GM20431 (cell line): ENCODE data around the gene NCKAP5.
"Not testable (repeated sequence)": the region's sequence is repeated elsewhere in the genome, so short reads cannot be mapped to it uniquely, and the experiment has no call there.

ENCODE experiments used
- in situ Hi-C: fragments of 300-500 bp; cut with MseI, MboI; formaldehyde crosslinking; loops from one replicate; pipeline ENCODE4 v1.15.0; 2020; ENCODE audit warnings: low sequenced_read_pairs; ENCODE audit not compliant: unreplicated experiment

NCKAP5 gene

DNA sequence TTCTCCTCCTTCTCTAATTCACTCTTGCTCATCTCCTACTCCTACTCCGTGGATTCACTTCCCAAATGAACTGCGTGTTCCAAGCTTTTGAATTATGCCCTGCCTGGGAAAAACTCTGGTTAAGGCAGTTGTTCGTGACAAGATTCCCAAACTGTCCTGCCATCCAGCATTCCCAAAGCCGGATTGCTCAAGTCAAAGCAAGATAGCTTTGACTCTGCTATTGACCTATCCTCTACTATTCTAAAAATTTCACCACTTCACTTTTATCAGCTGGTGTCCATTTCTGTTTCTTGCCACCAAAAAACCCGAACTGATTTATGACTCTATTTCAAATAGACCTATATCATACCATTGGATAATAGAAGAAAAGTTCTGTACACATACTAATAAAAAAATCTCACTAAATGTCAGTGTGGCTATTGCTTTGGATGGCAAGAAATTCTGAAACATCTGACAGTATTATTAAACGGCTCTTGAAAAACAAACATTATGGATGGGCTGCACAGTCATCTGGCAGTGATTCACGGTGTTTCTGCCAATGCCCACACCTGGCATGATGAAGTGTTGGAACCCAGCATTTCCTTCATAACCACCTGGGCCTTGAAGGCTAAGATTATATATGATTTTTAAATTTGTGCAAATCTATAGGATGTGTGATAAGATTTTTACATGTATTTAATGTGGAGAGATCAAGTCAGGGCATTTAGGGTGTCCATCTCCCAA is 87.4 kb downstream of the NCKAP5 start:
- in situ Hi-C loops: no loop called here

DNA sequence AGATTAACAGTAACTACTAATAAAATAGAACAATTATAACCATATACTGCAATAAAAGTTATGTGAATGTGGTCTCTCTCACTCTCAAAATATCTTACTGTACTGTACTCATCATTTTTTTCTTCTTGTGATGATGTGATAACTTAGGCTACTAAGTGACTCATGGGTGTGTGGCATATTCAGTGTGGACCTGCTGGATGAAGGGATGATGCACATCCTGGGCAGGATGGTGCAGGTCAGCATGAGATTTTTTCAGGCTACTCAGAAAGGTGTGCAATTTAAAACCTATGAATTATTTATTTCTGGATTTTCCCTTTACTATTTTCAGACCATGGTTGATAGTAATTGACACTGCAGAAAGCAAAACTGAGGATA is 90.7 kb downstream of the NCKAP5 start:
- in situ Hi-C loops: no loop called here

DNA sequence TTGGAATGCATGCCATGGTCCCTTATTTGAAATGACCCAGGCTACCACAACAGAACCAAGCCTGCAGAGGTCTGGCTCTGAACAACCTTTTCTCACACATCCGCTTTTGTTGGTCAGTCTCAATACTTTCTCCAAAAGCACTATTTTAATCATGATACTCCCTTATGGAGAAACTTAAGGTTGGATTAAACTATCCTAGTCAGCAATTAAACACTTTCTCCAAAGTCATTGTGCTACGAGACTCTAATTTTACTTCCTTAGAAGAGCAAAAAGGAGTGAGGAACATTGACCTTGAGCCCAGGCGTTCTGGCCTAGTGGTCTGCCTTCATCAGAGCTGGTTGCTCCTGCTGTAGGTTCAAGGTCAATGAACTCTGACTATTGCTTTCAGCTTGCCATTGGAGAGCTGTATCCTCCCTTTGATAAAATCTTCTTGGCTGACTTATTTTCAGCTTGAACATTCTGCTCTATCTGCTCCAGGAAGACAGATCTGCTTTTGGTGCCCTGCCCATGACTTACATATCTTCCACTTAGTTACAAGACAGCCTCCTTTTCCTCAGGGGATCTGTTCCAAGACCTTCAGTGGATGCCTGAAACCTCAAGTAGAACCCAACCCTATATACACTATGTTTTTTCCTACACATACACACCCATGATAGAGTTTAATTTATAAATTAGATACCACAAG is 91.2 kb downstream of the NCKAP5 start:
- in situ Hi-C loops: no loop called here

DNA sequence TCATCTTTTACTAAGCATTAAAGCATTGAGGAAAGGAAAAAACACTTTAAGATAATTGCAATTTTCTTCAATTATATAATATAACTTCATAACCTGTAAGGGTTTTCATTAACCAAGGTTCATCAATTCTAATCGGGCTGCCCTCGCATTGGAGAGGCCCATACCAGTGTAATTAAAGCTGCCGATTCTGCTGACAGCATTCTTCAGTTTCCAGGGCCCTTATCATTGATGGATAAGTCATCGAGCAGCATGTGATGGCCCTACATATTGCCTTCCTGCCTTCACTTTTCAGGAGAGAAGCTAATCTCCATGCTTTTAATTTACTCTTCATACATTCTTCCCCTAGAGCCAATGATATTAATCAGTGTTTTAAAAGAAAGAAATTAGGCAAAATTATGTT is 92.0 kb downstream of the NCKAP5 start:
- in situ Hi-C loops: no loop called here

DNA sequence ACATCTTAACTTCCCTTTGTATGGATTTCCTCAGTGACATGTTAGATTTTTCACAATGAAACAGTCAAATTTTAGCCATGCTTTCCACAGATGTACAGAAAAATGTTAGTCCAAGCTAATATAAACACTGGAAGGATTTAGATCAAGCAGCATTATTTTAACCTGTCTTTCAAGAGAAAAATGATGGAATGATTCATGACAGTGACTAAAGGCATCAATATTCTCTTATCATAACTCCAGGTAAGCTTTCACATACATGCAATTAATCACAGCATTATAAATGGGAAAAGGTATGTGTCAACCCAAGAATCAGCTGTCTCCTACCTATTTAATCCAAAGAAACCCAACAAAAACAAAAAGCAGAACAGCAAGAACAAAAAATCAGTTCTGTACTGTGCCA is 92.7 kb downstream of the NCKAP5 start:
- in situ Hi-C loops: no loop called here

DNA sequence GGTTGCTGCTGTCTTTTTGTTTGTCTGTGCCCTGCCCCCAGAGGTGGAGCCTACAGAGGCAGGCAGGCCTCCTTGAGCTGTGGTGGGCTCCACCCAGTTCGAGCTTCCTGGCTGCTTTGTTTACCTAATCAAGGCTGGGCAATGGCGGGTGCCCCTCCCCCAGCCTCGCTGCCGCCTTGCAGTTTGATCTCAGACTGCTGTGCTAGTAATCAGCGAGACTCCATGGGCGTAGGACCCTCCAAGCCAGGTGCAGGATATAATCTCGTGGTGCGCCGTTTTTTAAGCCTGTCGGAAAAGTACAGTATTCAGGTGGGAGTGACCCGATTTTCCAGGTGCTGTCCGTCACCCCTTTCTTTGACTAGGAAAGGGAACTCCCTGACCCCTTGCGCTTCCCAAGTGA is 97.8 kb downstream of the NCKAP5 start:
- in situ Hi-C loops: not testable (repeated sequence)

DNA sequence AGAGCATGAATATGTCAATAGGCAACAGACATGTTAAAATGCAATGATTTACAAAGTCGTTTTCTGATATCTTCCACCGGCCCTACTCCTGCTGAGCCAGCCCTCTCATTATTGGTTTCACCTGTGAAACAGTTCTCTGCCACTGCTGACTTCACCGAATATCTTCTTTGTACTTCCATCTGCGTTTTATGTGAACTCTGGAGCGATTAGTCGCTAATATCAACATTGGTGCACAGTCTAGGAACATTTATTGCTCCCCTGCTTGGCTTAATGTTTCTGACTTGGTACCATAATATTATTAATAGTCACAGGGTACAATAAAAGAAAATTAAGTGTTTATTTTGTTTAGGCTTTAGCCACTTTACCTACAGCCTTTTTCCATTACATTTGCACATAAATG is 105.5 kb downstream of the NCKAP5 start:
- in situ Hi-C loops: no loop called here

DNA sequence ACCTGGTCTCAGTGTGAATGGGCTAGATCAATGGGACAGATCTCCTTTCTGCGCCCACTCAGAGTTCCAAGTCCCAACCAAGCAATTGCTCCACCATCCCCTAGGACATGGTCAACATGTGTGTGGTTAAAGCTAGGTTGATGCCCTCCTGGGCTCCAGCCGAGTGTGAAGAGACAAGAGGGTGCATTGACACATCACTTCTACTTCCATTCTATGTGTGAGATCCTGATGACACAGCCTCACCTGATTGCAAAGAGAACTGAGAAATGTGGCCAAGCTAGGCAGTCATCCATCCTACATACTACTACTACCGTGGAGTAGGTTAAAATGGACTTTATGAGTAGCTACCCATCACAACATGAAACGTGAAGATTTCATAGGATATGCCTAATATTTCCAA is 106.8 kb downstream of the NCKAP5 start:
- in situ Hi-C loops: no loop called here

DNA sequence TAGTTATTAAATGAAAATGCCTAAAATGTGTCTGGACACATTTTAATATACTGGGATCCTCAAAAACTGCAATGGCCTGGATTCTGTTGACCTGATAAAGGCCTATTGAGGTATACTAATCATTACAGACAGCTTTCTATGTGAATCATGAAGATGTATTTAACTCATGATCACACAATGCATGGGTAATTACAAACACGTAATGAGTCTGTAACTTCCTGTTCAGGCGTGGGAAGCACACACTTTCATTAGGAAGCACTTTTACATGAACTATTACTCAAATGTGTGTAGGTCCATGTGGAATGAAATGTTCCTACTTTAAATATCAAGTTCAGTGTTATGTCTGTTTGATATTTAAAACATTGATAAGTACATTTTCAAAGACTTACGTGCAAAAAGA is 108.7 kb downstream of the NCKAP5 start:
- in situ Hi-C loops: no loop called here

DNA sequence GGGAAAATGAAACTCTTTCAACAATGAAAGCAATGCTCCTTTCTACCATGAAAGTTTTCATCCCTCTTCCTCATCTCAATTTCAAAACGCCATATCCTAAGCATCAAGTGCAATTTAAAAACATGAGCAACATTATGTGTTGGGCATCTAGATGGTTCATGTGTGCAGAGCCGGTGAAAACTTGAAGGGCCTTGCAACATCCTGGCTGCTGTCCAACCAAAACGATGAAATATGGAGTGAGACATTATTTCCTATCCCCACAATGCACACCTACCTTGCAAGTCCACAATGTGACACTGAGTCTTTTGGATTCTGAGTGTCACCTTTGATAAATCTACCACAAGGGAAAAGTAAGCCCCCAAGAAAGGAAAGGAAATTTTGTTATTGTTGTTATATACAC is 110.0 kb downstream of the NCKAP5 start:
- in situ Hi-C loops: no loop called here

DNA sequence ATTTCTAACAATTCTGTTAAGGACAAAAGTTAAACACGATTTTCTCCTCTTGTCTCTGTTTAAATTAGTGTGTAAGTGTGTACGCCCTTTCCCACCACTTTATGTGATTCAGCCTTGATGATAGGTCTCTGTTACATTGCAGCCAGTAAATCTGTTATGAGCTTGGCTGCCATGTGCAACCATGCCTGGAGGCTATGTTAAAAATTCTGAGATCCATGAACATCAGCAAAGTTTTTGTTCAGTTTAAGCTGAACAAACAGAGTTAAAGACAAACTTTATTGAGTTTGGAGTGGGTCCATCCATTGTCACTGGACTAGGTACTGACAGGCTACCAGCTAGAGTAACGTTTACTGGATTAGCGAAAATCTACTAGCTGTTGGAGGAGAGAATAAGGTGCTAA is 110.4 kb downstream of the NCKAP5 start:
- in situ Hi-C loops: no loop called here

DNA sequence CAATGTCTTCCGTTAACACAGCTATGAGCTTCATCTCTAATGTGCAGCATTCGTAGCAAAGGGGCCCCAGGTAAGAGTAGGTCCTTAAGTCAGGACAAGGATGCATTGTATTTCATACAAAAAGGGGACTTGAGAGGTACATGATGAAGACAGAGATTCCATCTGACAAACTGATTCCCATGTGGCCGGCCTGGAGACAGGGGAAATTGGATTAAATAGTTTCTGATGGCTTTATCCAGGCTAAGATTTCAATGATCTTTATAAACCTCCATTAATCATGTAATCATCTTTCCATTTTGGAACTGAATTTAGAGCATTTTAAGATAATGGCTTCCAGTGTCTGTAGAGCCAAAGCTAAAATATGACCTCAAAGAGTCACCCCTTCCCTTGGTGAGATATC is 111.3 kb downstream of the NCKAP5 start:
- in situ Hi-C loops: no loop called here

DNA sequence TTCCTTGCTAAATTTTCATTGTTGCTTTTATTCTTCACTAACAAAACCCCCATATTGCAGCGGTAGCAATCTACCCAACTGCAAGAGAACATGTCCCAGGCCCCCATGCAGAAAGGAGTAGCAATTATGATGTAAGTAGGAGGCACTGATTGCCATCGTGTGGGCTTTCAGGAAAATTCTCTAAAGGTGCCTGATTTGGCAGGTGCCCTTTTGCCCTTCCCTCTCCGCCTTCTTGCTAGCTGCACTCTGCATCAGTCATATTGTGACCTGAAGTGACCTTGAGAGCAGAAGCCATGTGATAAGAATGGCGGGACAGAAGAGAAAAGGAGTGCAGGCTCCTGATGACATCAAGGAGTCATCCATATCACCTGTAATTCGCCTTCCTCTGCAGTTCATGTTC is 112.1 kb downstream of the NCKAP5 start:
- in situ Hi-C loops: no loop called here

DNA sequence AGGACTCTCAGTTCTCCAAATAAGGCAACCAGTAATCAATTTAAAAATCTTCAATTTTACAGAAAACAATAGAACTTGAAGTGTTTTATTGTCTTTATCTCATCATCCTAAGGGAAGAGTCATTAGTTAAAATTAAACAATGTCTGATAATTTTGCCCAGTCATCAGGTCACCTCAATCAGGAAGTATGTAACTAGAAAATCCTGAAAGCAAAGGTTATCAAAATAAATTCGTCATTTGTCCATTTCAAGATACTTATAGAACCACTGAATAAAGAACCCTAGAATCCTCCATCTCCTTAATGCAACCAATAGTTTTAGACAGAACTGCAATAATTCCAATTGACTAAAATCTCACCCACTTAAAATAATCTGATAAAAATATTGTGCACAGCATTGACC is 115.2 kb downstream of the NCKAP5 start:
- in situ Hi-C loops: no loop called here

DNA sequence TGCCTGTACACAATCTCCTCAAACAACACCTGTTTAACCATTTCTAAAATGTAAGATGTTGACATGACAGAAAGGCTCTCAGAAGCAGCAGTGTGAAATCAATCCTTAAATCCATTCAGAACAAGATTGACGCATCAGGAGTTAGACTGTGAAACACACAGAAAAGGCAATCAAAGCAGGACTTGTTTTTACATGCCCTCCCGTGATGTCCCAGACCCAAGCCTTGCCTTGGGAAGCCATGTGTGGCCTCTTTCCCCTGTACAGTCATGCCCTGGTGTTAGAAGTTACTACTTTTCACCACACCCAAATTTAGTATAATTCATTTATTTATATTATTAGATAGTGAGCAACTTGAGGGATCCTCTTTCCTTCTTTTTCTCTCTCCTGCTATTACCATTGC is 115.7 kb downstream of the NCKAP5 start:
- in situ Hi-C loops: no loop called here

DNA sequence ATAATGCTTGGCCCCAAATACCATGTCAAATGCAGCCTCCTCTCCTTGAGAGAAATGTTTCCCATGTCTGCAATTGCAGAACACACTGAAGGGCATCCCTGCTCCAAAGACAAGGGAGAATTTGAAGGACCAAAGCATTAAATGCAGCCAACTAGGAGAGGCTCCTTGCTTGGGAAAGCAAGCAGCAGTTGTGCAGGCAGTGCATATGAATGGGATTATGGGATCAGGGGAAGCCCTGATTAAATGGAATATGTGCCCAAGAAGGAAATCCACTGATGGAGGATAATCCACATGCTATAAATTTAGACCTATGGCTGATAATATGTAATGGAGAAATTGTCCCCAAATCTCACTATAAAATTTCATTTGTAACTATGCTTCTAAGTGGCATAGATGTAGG is 116.1 kb downstream of the NCKAP5 start:
- in situ Hi-C loops: no loop called here

DNA sequence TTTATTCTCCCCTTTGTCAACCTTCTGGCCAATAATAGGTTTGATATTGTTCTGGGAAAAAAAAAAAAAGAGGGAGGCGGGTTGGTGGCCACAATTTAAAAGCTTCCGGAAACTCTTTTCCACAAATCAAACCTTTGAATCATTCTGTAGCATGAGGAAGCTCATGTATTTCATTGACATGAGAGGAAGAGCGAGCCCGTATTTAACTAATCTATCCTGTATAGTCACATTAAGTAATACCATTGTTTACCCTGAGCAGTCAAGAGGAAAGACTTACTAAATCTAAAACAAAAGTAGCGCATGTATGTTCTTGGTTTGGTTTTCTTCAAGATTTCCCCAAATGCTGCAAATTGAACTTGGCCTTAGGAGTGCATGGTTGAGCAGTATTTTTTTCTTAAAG is 120.1 kb downstream of the NCKAP5 start:
- in situ Hi-C loops: no loop called here

DNA sequence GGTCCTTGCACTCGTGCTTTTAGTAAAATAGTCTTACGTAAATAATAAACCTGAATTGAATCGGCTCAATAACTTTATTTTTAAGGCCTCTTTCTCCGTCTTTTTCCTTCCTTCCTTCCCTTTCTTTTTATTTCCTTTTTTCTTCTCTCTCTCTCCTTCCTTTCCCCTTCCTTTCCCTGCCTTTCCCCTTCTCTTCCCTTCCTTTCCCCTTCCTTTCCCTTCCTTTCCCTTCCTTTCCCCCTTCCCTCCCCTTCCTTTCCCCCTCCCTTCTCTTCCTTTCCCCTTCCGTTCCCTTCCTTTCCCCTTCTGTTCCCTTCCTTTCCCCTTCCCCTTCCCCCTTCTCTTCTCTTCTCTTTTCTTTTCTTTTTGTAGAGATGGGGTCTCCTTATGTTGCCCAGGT is 121.0 kb downstream of the NCKAP5 start:
- in situ Hi-C loops: no loop called here

DNA sequence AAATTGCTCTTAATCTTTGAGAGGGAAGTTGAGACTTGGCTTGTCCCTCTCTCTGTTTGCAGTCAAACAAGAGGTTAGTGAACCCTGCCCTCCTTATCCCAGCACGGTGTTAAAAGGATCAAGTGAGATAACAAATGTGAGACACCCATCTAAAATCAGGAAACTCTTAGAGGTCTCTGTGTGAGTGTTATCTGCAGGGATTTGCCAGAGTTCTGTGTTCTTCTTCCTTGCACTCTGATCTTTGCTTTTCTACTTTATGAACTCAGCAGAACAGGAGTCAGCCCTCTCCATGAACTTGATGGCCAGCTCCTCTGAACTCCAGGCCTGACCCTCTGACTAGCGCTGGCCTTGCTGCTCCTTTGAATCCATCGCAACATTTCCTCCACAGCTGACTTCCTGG is 123.8 kb downstream of the NCKAP5 start:
- in situ Hi-C loops: no loop called here

DNA sequence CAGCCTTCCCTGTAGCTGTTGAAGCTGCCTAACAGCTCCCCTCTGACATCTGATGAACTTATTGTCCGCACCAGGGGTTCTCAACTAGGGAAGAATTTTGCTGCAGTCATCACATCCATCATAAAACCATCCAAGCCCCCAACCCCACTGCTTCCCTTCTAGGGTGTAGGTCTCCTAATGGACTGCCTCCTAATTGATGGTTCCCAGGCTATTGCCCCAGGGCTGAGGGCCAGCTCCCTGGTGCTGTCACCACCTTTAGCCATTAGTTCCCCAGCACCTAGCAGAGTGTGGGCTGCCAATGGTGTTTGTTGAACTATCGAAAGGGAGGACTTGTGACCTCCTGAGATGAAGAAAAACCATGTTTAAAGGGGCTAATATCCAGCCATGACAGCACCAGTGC is 125.9 kb downstream of the NCKAP5 start:
- in situ Hi-C loops: no loop called here

DNA sequence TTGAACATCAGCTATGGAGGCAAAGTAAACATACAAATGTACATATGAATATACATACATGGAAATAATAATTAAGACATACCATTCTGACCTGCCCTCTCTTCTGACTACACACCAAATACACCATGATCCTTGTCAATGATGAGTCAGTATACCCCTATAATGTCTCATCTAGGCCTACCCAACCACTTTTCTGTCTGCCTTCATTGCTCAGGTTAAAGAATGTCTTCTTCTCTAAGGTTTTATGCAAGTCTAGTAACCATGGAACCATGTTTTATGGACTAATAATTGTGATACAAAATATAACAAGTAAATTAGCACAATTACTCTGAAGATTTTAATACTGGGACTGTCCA is 128.7 kb downstream of the NCKAP5 start:
- in situ Hi-C loops: no loop called here

DNA sequence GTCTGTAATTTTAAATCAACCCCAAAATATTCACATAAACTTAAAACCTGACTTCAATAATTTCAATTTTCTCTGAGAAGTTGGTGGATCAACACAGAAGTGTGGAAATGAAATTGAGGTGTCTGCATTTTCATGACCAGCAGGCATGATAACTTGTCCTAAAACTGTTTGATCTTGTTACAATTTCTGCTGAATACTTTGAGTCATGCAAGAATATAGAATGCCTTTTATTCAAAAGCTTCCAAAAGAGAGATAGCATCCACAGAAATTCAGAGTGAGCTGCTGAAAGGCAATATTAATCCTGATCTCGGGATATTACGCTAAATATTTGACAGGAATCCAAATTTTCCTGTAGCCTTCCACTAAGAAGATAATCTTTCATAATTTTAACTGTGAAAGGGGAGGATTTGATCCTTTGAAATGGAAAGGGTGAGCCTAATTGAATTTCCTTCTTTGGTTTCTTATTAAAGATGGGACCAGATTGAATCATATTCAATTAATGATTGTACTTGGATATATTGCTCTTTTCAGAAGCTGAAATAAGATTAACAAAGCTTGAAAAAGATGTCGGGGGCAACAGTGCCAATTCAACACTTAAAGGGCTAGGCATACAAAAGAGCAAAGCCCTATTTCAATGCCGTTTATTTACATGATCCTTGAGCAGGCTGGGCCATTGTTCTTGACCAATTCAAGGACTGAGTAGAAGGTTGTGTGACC is 129.3 kb downstream of the NCKAP5 start:
- in situ Hi-C loops: no loop called here
